Prostate gland (tissue), 2 donors: ENCODE results near the gene P2RY12. TPM values are rescaled to one million over a fixed set of nuclear protein-coding genes. Genes with fewer than 3 reads are reported as not detected.

Source experiments
- DNase-seq: peaks from one replicate; pipeline ENCODE4 v3.0.0-alpha.2; 2019; ENCODE audit warnings: low spot score
- H3K27ac ChIP-seq, 2 donors: fragments of 200-600 bp; sonication (generic); 2 replicates each; pipeline ENCODE4 v1.5.1; 2017 to 2019
- H3K27me3 ChIP-seq: fragments of 200-600 bp; sonication (generic); replicated peaks from 2 replicates; pipeline ENCODE4 v1.5.1; 2019; ENCODE audit not compliant: insufficient read depth
- H3K36me3 ChIP-seq, 2 donors: fragments of 200-600 bp; sonication (generic); 1 replicate in 1 of 2; 2 replicates in 1 of 2; pipeline versions ENCODE4 v1.5.1 to v1.8.1; 2017 to 2019
- H3K4me1 ChIP-seq: fragments of 200-600 bp; sonication (generic); replicated peaks from 2 replicates; pipeline ENCODE4 v1.5.1; 2019
- H3K4me3 ChIP-seq, 2 donors: fragments of 200-600 bp; sonication (generic); 2 replicates each; pipeline ENCODE4 v1.5.1; 2017 to 2019
- H3K9me3 ChIP-seq: fragments of 200-600 bp; sonication (generic); 2 replicates; pipeline ENCODE4 v1.5.1; 2017
- CTCF ChIP-seq, 4 experiments: fragments of 200-600 bp in 2 of 4; fragments of 450-650 bp in 2 of 4; sonication (generic) in 2 of 4; IDR thresholded peaks; 1 replicate in 3 of 4; 2 replicates in 1 of 4; pipeline ENCODE4 v1.5.1; 2016 to 2019; ENCODE audit warnings: antibody characterized with exemption in 4 of 4, mild to moderate bottlenecking in 2 of 4, moderate library complexity in 2 of 4
- POLR2A ChIP-seq: fragments of 450-650 bp; IDR thresholded peaks from one replicate; pipeline ENCODE4 v1.6.1; 2016; ENCODE audit warnings: antibody characterized with exemption, mild to moderate bottlenecking
- POLR2AphosphoS5 ChIP-seq: sonication (generic); formaldehyde crosslinking; IDR thresholded peaks from one replicate; pipeline ENCODE4 v1.6.1; 2017; ENCODE audit warnings: antibody characterized with exemption
- WGBS: methylation state at CpG from one replicate; pipeline ENCODE4 v1.1.5; 2018; 5-methylcytosine and 5-hydroxymethylcytosine counted together
- intact Hi-C: fragments of 100-400 bp; cut with DNase I; formaldehyde crosslinking; loops from one replicate; pipeline ENCODE4 v1.14.2; 2022
- total RNA-seq, 2 donors: library from RNA; depleted of rRNA; stranded (reverse); fragments of >200 nt; gene quantifications; one replicate each; pipeline ENCODE4 v1.1.0, GENCODE V29; 2016

Gene P2RY12
- total RNA-seq, 2 donors from 2014 or later, result 0.97 to 5.0 TPM

GRCh38 chr3:151301787-151302186 is 82.8 kb downstream of the P2RY12 start:
- no peaks in the 10 kb centered on the region for H3K4me1 ChIP-seq
- no peak overlapping the region for H3K4me3 ChIP-seq
- TF ChIP-seq POLR2AphosphoS5 (no peak), CTCF (IDR thresholded peaks at IDR 0.05) (no peak), POLR2A (no peak)
- whole genome bisulfite sequencing, result 84% methylated on average over 3 of the region's 3 CpGs
- H3K27ac ChIP-seq, result no peak overlapping the region
- DNase-seq, result no peak
- H3K27me3 ChIP-seq, result no peaks in the 10 kb centered on the region
- H3K36me3 ChIP-seq, result no peaks in the 10 kb centered on the region
- intact Hi-C loops, result no loop called here
- no peaks in the 10 kb centered on the region for H3K9me3 ChIP-seq

DNA sequence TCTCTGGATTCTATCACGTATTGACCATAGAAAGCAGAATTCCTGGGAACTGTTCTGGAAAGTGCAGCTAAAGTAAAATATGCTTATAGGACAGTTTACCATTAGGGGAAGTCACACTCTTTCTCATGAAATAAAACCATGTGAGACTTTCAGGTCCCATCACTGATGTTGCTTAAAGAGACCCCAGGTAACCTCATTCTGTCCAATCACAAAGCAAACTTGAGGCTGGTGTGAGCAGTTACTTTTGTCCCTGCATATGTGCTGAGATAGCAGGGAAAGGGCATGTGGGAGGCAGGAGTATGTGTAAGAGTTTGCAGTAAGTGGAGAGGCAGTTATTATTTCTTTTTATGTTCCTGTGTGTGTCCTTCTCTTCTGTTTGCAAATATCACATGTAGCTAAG is 84.0 kb downstream of the P2RY12 start:
- no peaks in the 10 kb centered on the region for H3K27me3 ChIP-seq
- no peak for TF ChIP-seq POLR2AphosphoS5
- TF ChIP-seq CTCF (IDR thresholded peaks at IDR 0.05), result no peak
- TF ChIP-seq POLR2A, result no peak
- DNase-seq, result no peak
- H3K4me1 ChIP-seq, result no peaks in the 10 kb centered on the region
- intact Hi-C loops, result no loop called here
- H3K27ac ChIP-seq, result no peak overlapping the region
- H3K36me3 ChIP-seq, result no peaks in the 10 kb centered on the region
- WGBS, result 89% methylated on average over 1 of the region's 1 CpG
- no peaks in the 10 kb centered on the region for H3K9me3 ChIP-seq
- H3K4me3 ChIP-seq, result no peak overlapping the region

DNA sequence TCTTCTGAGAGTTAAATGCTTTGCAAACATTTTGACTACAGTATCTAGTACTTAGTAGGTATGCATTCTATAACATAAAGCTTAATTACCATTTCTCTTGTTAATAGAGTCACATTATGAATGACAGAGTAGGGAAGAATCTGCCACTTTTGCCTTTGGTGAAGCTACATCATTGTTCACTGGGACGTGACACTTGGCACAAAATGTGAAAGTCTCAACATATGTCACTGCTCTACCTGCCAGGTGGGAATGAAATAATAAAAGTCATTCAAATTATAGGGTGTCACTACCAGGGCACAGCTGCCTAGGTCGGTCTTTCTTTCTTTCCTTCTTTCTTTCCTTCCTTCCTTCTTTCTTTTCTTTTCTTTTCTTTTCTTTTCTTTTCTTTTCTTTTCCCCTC is 85.5 kb downstream of the P2RY12 start:
- Histone ChIP-seq H3K27me3 (no peaks in the 10 kb centered on the region), H3K4me3 (no peak overlapping the region), H3K36me3 (no peaks in the 10 kb centered on the region), H3K4me1 (no peaks in the 10 kb centered on the region), H3K27ac (no peak overlapping the region), H3K9me3 (no peaks in the 10 kb centered on the region)
- TF ChIP-seq POLR2AphosphoS5, result no peak
- TF ChIP-seq CTCF (IDR thresholded peaks at IDR 0.05), result no peak
- no peak for TF ChIP-seq POLR2A
- no peak for DNase-seq
- WGBS, result 69% methylated on average over 2 of the region's 2 CpGs
- intact Hi-C loops, result no loop called here

GRCh38 chr3:151297429-151297828 is 87.1 kb downstream of the P2RY12 start:
- H3K27me3 ChIP-seq, result no peaks in the 10 kb centered on the region
- TF ChIP-seq POLR2AphosphoS5, result no peak
- TF ChIP-seq POLR2A, result no peak
- TF ChIP-seq CTCF (IDR thresholded peaks at IDR 0.05), result no peak
- WGBS, result 88% methylated on average over 2 of the region's 2 CpGs

DNA sequence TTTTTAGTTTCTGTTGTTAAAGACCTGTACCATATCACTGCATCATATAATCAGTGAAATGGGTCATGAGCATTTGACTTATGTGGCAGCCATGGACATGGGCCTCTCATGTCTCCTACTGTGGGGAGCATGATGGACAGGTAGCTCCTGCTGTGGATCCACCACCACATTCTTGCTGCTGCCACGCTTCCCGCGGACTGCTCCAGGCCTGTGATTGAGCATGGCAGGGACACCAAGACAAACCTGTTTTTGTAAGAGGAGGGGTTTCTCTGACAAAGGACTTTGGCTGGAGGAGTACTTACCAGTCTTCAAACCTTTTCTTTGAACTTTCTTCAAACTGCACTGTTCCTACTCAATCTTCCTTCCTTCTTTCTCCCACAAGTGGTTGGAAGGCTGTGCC is 88.3 kb downstream of the P2RY12 start:
- H3K36me3 ChIP-seq, result no peaks in the 10 kb centered on the region
- no peak overlapping the region for H3K4me3 ChIP-seq
- WGBS, result 64% methylated on average over 3 of the region's 3 CpGs
- H3K4me1 ChIP-seq, result no peaks in the 10 kb centered on the region
- H3K9me3 ChIP-seq, result no peaks in the 10 kb centered on the region
- intact Hi-C loops, result no loop called here
- TF ChIP-seq POLR2AphosphoS5 (no peak), POLR2A (no peak), CTCF (IDR thresholded peaks at IDR 0.05) (no peak)
- DNase-seq, result no peak
- H3K27me3 ChIP-seq, result no peaks in the 10 kb centered on the region
- no peak overlapping the region for H3K27ac ChIP-seq

More at GRCh38 chr3:151297429-151297828, 87.1 kb downstream of the P2RY12 start:
- no peak overlapping the region for H3K27ac ChIP-seq
- H3K36me3 ChIP-seq, result no peaks in the 10 kb centered on the region
- H3K4me1 ChIP-seq, result no peaks in the 10 kb centered on the region
- intact Hi-C loops, result no loop called here
- no peak overlapping the region for H3K4me3 ChIP-seq
- H3K9me3 ChIP-seq, result no peaks in the 10 kb centered on the region
- DNase-seq, result no peak
